ENCODE measurements around the gene NOL4L. TPM values are rescaled to one million over a fixed set of nuclear protein-coding genes. Genes with fewer than 3 reads are reported as not detected.

Gene NOL4L
- polyA plus RNA-seq, 3 donors: 1.1 to 30.9 (median 2.8) TPM

GRCh38 chr20:32589256-32589655 lies 4.1 kb upstream of the NOL4L start:
- Mint-ChIP-seq H3K36me3 (peaks cover 0 to 7% of the 10 kb centered on the region in 2 donors), H3K27ac (peak overlapping the region in 3 of 7 donors; percentile 16 to 26 (median 19)), H3K9me3 (peaks cover 0 to 7% (median 4%) of the 10 kb centered on the region in 7 donors), H3K4me3 (no peak overlapping the region), H3K27me3 (ENCODE audit: low read depth in 3 of 3) (peaks cover 23 to 33% (median 26%) of the 10 kb centered on the region in 3 donors), H3K4me1 (peaks cover 26% of the 10 kb centered on the region)
- intact Hi-C loops (cut with micrococcal nuclease): loop anchor here (2.0 to 10.0 kb wide), 2 partner anchors 16 to 56 kb away; no protein-coding TSS in a partner anchor
- Histone ChIP-seq H3K9me3 (replicated peaks in 1 of 2; ENCODE audit: control insufficient read depth in 1 of 2, insufficient read depth in 1 of 2, low read length in 2 of 2) (no peaks in the 10 kb centered on the region), H3K79me2 (ENCODE audit: insufficient read depth, low read length) (no peaks in the 10 kb centered on the region), H3K9ac (ENCODE audit: insufficient read depth, low read length, poor library complexity, severe bottlenecking) (no peak overlapping the region), H3K27me3 (ENCODE audit: control insufficient read depth in 2 of 2, insufficient read depth in 2 of 2, low read length in 2 of 2) (peaks cover 6 to 17% of the 10 kb centered on the region in 2 donors), H3K4me1 (ENCODE audit: control insufficient read depth in 1 of 2, insufficient read depth in 2 of 2, low read length in 2 of 2) (peaks cover 17 to 21% of the 10 kb centered on the region in 2 donors), H3K27ac (ENCODE audit: low read depth in 1 of 2, low read length in 2 of 2) (peak overlapping the region in 1 of 2 donors; percentile 27), H3K4me2 (replicated peaks; ENCODE audit: extremely low read depth, low read length, poor library complexity, severe bottlenecking) (peak overlapping the region; percentile 41), H3K36me3 (replicated peaks in 1 of 2; ENCODE audit: control insufficient read depth in 1 of 2, insufficient read depth in 2 of 2, low read length in 2 of 2) (no peaks in the 10 kb centered on the region), H3K4me3 (replicated peaks in 1 of 3; ENCODE audit: low read depth in 2 of 3, low read length in 3 of 3) (peak overlapping the region in 1 of 3 experiments; percentile 30), H2AFZ (ENCODE audit: insufficient read depth, low read depth, low read length, poor library complexity, severe bottlenecking) (peak overlapping the region; percentile 53), H4K20me1 (ENCODE audit: insufficient read depth, low read length) (no peaks in the 10 kb centered on the region)
- DNase-seq: peak; percentile 58 to 89 (median 72)
- no peak for TF ChIP-seq CTCF (IDR thresholded peaks at IDR 0.05)
- WGBS (ENCODE audit: insufficient coverage): 74% methylated on average over 4 of the region's 5 CpGs

- WGBS (ENCODE audit: insufficient coverage): 97% methylated on average over 4 of the region's 5 CpGs
- Histone ChIP-seq H3K4me3 (replicated peaks in 1 of 3; ENCODE audit: low read depth in 2 of 3, low read length in 3 of 3) (no peak overlapping the region), H2AFZ (ENCODE audit: insufficient read depth, low read depth, low read length, poor library complexity, severe bottlenecking) (no peak overlapping the region), H3K79me2 (ENCODE audit: insufficient read depth, low read length) (peaks cover under 1% of the 10 kb centered on the region), H3K9me3 (replicated peaks in 1 of 2; ENCODE audit: control insufficient read depth in 1 of 2, insufficient read depth in 1 of 2, low read length in 2 of 2) (no peaks in the 10 kb centered on the region), H3K4me2 (replicated peaks; ENCODE audit: extremely low read depth, low read length, poor library complexity, severe bottlenecking) (no peak overlapping the region), H4K20me1 (ENCODE audit: insufficient read depth, low read length) (no peaks in the 10 kb centered on the region), H3K4me1 (ENCODE audit: control insufficient read depth in 1 of 2, insufficient read depth in 2 of 2, low read length in 2 of 2) (peaks cover 17 to 21% of the 10 kb centered on the region in 2 donors), H3K27me3 (ENCODE audit: control insufficient read depth in 2 of 2, insufficient read depth in 2 of 2, low read length in 2 of 2) (peaks cover 6 to 17% of the 10 kb centered on the region in 2 donors), H3K9ac (ENCODE audit: insufficient read depth, low read length, poor library complexity, severe bottlenecking) (no peak overlapping the region), H3K36me3 (replicated peaks in 1 of 2; ENCODE audit: control insufficient read depth in 1 of 2, insufficient read depth in 2 of 2, low read length in 2 of 2) (no peaks in the 10 kb centered on the region), H3K27ac (ENCODE audit: low read depth in 1 of 2, low read length in 2 of 2) (no peak overlapping the region)
- H3K9me3 Mint-ChIP-seq: peaks cover 0 to 7% (median 4%) of the 10 kb centered on the region in 7 donors
- H3K4me1 Mint-ChIP-seq: peaks cover 26% of the 10 kb centered on the region
- TF ChIP-seq CTCF (IDR thresholded peaks at IDR 0.05): no peak
- H3K27ac Mint-ChIP-seq: no peak overlapping the region
- no peak overlapping the region for H3K4me3 Mint-ChIP-seq
- intact Hi-C loops (cut with micrococcal nuclease): loop anchor here (2.0 to 10.0 kb wide), 2 partner anchors 17 to 57 kb away; no protein-coding TSS in a partner anchor
- DNase-seq: no peak
- peaks cover 0 to 7% of the 10 kb centered on the region in 2 donors for H3K36me3 Mint-ChIP-seq
- H3K27me3 Mint-ChIP-seq (ENCODE audit: low read depth in 3 of 3): peaks cover 20 to 33% (median 26%) of the 10 kb centered on the region in 3 donors
These were observed 2.9 kb upstream of the NOL4L start for GRCh38 chr20:32588040-32588439.

Measured in CD14-positive monocyte (primary cell).